Mesenchymal stem cell (in vitro differentiated cells and primary cell): ENCODE data around the gene MED7.
A peak's percentile ranks its signal among the peaks of the same experiment; 100 is the strongest.

Source experiments
- DNase-seq: peaks from one replicate; pipeline ENCODE4 v3.0.0-alpha.2; 2013
- H2AFZ ChIP-seq: one replicate; pipeline ENCODE4 v1.6.1; 2013; ENCODE audit warnings: low read depth, mild to moderate bottlenecking, control low read depth, inconsistent platforms, low read length, moderate library complexity
- H2AK5ac ChIP-seq: 2 replicates; pipeline ENCODE4 v1.6.1; 2013; ENCODE audit warnings: low read length, moderate library complexity, mild to moderate bottlenecking, inconsistent platforms; ENCODE audit not compliant: severe bottlenecking
- H2BK120ac ChIP-seq: one replicate; pipeline ENCODE4 v1.6.1; 2013; ENCODE audit warnings: low read depth, mild to moderate bottlenecking, inconsistent platforms, low read length, moderate library complexity
- H2BK12ac ChIP-seq, 2 experiments: one replicate each; pipeline ENCODE4 v1.6.1; 2013; ENCODE audit warnings: inconsistent platforms in 2 of 2, low read length in 2 of 2, mild to moderate bottlenecking in 2 of 2, moderate library complexity in 2 of 2, control low read depth in 1 of 2
- H2BK15ac ChIP-seq: one replicate; pipeline ENCODE4 v1.6.1; 2013; ENCODE audit warnings: mild to moderate bottlenecking, low read depth, inconsistent platforms; ENCODE audit not compliant: poor library complexity, severe bottlenecking
- H2BK5ac ChIP-seq: 2 replicates; pipeline ENCODE4 v1.6.1; 2013; ENCODE audit warnings: low read depth, mild to moderate bottlenecking, low read length, control low read depth, inconsistent platforms; ENCODE audit not compliant: poor library complexity, severe bottlenecking
- H3K14ac ChIP-seq, 2 experiments: one replicate each; pipeline ENCODE4 v1.6.1; 2013; ENCODE audit warnings: inconsistent platforms in 2 of 2, low read length in 2 of 2, control low read depth in 1 of 2, mild to moderate bottlenecking in 1 of 2, moderate library complexity in 1 of 2
- H3K18ac ChIP-seq, 2 experiments: one replicate each; pipeline ENCODE4 v1.6.1; 2013; ENCODE audit warnings: inconsistent platforms in 2 of 2, low read length in 2 of 2, control low read depth in 1 of 2, low read depth in 1 of 2, mild to moderate bottlenecking in 1 of 2
- H3K23ac ChIP-seq, 2 experiments: one replicate each; pipeline ENCODE4 v1.6.1; 2013; ENCODE audit warnings: inconsistent platforms in 2 of 2, low read length in 2 of 2, mild to moderate bottlenecking in 2 of 2, moderate library complexity in 2 of 2, control low read depth in 1 of 2
- H3K27ac ChIP-seq: 2 replicates; pipeline ENCODE4 v1.5.1; 2013; ENCODE audit warnings: mild to moderate bottlenecking, moderate library complexity, low read length, control low read depth, inconsistent platforms; ENCODE audit not compliant: poor library complexity, severe bottlenecking
- H3K27me3 ChIP-seq, 2 experiments: 2 replicates each; pipeline versions ENCODE4 v1.6.1 to v1.7.0; 2013; ENCODE audit warnings: low read length in 2 of 2, mild to moderate bottlenecking in 2 of 2, moderate library complexity in 2 of 2, control low read depth in 1 of 2, inconsistent platforms in 1 of 2; ENCODE audit not compliant: control insufficient read depth in 1 of 2, insufficient read depth in 1 of 2
- H3K36me3 ChIP-seq, 2 experiments: 2 replicates each; pipeline versions ENCODE4 v1.6.1 to v1.7.0; 2013; ENCODE audit warnings: low read length in 2 of 2, control low read depth in 1 of 2, inconsistent platforms in 1 of 2, low read depth in 1 of 2, mild to moderate bottlenecking in 1 of 2; ENCODE audit not compliant: insufficient read depth in 2 of 2, control insufficient read depth in 1 of 2
- H3K4ac ChIP-seq, 2 experiments: one replicate each; pipeline ENCODE4 v1.6.1; 2013; ENCODE audit warnings: inconsistent platforms in 2 of 2, low read length in 2 of 2, mild to moderate bottlenecking in 2 of 2, moderate library complexity in 2 of 2, control low read depth in 1 of 2, low read depth in 1 of 2
- H3K4me1 ChIP-seq: 2 replicates; pipeline ENCODE4 v1.6.1; 2013; ENCODE audit warnings: low read depth, low read length, control low read depth; ENCODE audit not compliant: control insufficient read depth, insufficient read depth
- H3K4me2 ChIP-seq: 2 replicates; pipeline ENCODE4 v1.6.1; 2013; ENCODE audit warnings: low read length, mild to moderate bottlenecking, inconsistent platforms; ENCODE audit not compliant: poor library complexity, severe bottlenecking
- H3K4me3 ChIP-seq, 2 experiments: 2 replicates each; pipeline versions ENCODE4 v1.5.1 to v1.7.0; 2013; ENCODE audit warnings: low read length in 2 of 2, mild to moderate bottlenecking in 2 of 2, control low read depth in 1 of 2, low read depth in 1 of 2; ENCODE audit not compliant: insufficient read depth in 1 of 2
- H3K79me1 ChIP-seq: replicated peaks from 2 replicates; pipeline ENCODE4 v1.6.1; 2013; ENCODE audit warnings: mild to moderate bottlenecking, control low read depth, low read length, inconsistent platforms; ENCODE audit not compliant: poor library complexity, severe bottlenecking
- H3K9ac ChIP-seq: 2 replicates; pipeline ENCODE4 v1.7.0; 2013; ENCODE audit warnings: mild to moderate bottlenecking, low read length, moderate library complexity
- H3K9me3 ChIP-seq: 2 replicates; pipeline ENCODE4 v1.7.0; 2013; ENCODE audit warnings: mild to moderate bottlenecking, low read length; ENCODE audit not compliant: control insufficient read depth
- H4K8ac ChIP-seq: one replicate; pipeline ENCODE4 v1.6.1; 2013; ENCODE audit warnings: inconsistent platforms, mild to moderate bottlenecking, low read length, moderate library complexity
- H4K91ac ChIP-seq: one replicate; pipeline ENCODE4 v1.6.1; 2013; ENCODE audit warnings: mild to moderate bottlenecking, low read length, inconsistent platforms
- WGBS: methylation state at CpG from one replicate; pipeline ENCODE4 v1.1.7; 2013; ENCODE audit warnings: mixed read lengths; 5-methylcytosine and 5-hydroxymethylcytosine counted together

Gene MED7

DNA sequence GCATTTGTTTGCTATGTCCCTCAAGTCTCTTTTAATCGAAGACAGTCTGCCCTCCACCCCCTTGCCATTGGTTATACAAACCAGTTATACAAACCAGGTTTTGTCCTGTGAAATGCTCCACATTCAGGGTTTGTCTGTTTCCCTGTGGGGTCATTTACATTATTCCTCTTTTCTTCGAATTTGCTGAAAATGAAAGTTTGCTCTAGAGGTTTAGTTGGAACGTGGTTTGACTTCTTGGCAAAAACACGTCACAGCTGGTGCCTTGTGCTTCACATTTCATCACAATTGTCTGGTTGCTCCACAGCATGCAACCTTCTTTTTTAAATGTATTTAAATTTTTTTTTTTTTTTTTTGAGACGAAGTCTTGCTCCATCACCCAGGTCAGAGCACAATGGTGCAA, 29.7 kb downstream of the MED7 start:
- Histone ChIP-seq H2BK120ac (no peak overlapping the region), H2AFZ (no peak overlapping the region), H3K27ac (no peak overlapping the region), H3K36me3 (no peaks in the 10 kb centered on the region), H3K27me3 (no peaks in the 10 kb centered on the region), H4K8ac (no peak overlapping the region), H2AK5ac (no peak overlapping the region), H4K91ac (no peak overlapping the region), H3K4ac (no peak overlapping the region), H3K23ac (no peak overlapping the region), H3K14ac (no peak overlapping the region), H2BK12ac (no peak overlapping the region), H2BK5ac (peak overlapping the region; percentile 8), H3K18ac (no peak overlapping the region), H3K4me2 (no peak overlapping the region), H3K4me1 (no peaks in the 10 kb centered on the region), H3K4me3 (no peak overlapping the region), H3K79me1 (no peaks in the 10 kb centered on the region), H3K9me3 (no peaks in the 10 kb centered on the region), H3K9ac (peak overlapping the region; percentile 40), H2BK15ac (no peak overlapping the region)
- DNase-seq, result no peak
- 89% methylated on average over 4 of the region's 5 CpGs for WGBS

GRCh38 chr5:157109744-157110143, 32.9 kb downstream of the MED7 start:
- no CpG with 5 or more reads among the region's 1 CpG for WGBS
- no peak overlapping the region for H3K4me3 ChIP-seq

GRCh38 chr5:157108976-157109375, 33.7 kb downstream of the MED7 start, which contains the start of gene HAVCR2:
HAVCR2 (minus strand) TSS chr5:157109044; CDS start chr5:157108983, 61 bp downstream.
- no peak within 1 kb of the TSS for H2BK15ac ChIP-seq
- no peak within 1 kb of the TSS for H2BK120ac ChIP-seq
- no peak within 1 kb of the TSS for H4K8ac ChIP-seq
- no peak within 1 kb of the TSS for H3K27ac ChIP-seq
- H2BK12ac ChIP-seq, result peak within 1 kb of the TSS in 1 of 2 experiments; percentile 38
- peaks cover 2% of the 10 kb centered on the region for H3K4me1 ChIP-seq
- WGBS, result 90% methylated on average over 4 of the region's 4 CpGs
- no peak within 1 kb of the TSS for H3K9ac ChIP-seq
- no peak within 1 kb of the TSS for H3K4me2 ChIP-seq
- no peak for DNase-seq
- H2AFZ ChIP-seq, result no peak within 1 kb of the TSS
- H2AK5ac ChIP-seq, result no peak within 1 kb of the TSS
- H3K27me3 ChIP-seq, result no peaks in the 10 kb centered on the region
- no peak within 1 kb of the TSS for H3K23ac ChIP-seq
- H2BK5ac ChIP-seq, result no peak within 1 kb of the TSS
- H3K18ac ChIP-seq, result peak within 1 kb of the TSS in 1 of 2 experiments; percentile 21
- no peaks in the 10 kb centered on the region for H3K79me1 ChIP-seq
- no peaks in the 10 kb centered on the region for H3K9me3 ChIP-seq
- H3K36me3 ChIP-seq, result no peaks in the 10 kb centered on the region
- no peak within 1 kb of the TSS for H3K4ac ChIP-seq
- H4K91ac ChIP-seq, result no peak within 1 kb of the TSS
- no peak within 1 kb of the TSS for H3K14ac ChIP-seq
- no peak within 1 kb of the TSS for H3K4me3 ChIP-seq

More at GRCh38 chr5:157109744-157110143, 32.9 kb downstream of the MED7 start:
- no peak overlapping the region for H3K27ac ChIP-seq
- no peak overlapping the region for H3K9ac ChIP-seq
- no peak overlapping the region for H2AFZ ChIP-seq
- no peak overlapping the region for H3K18ac ChIP-seq
- no peaks in the 10 kb centered on the region for H3K36me3 ChIP-seq
- no peak for DNase-seq
- no peak overlapping the region for H2AK5ac ChIP-seq
- H2BK15ac ChIP-seq, result no peak overlapping the region
- no peak overlapping the region for H3K14ac ChIP-seq
- no peak overlapping the region for H2BK120ac ChIP-seq
- H3K79me1 ChIP-seq, result no peaks in the 10 kb centered on the region
- no peaks in the 10 kb centered on the region for H3K27me3 ChIP-seq
- H3K9me3 ChIP-seq, result no peaks in the 10 kb centered on the region
- no peak overlapping the region for H3K4ac ChIP-seq
- H4K8ac ChIP-seq, result no peak overlapping the region
- H3K4me2 ChIP-seq, result no peak overlapping the region
- H2BK5ac ChIP-seq, result no peak overlapping the region
- H4K91ac ChIP-seq, result no peak overlapping the region
- no peak overlapping the region for H2BK12ac ChIP-seq
- H3K23ac ChIP-seq, result no peak overlapping the region
- H3K4me1 ChIP-seq, result peaks cover 2% of the 10 kb centered on the region

GRCh38 chr5:157107508-157107907, 35.2 kb downstream of the MED7 start:
- no peak overlapping the region for H3K18ac ChIP-seq
- H3K79me1 ChIP-seq, result no peaks in the 10 kb centered on the region
- H3K4ac ChIP-seq, result no peak overlapping the region
- H4K91ac ChIP-seq, result no peak overlapping the region
- no peaks in the 10 kb centered on the region for H3K9me3 ChIP-seq
- no peak overlapping the region for H2AK5ac ChIP-seq
- H3K23ac ChIP-seq, result no peak overlapping the region
- H3K4me1 ChIP-seq, result peaks cover 2% of the 10 kb centered on the region
- no peak overlapping the region for H3K4me3 ChIP-seq
- no peak overlapping the region for H2BK12ac ChIP-seq
- DNase-seq, result no peak
- H3K4me2 ChIP-seq, result no peak overlapping the region
- H2BK120ac ChIP-seq, result no peak overlapping the region
- H3K27ac ChIP-seq, result no peak overlapping the region
- no peak overlapping the region for H2BK15ac ChIP-seq
- H3K27me3 ChIP-seq, result no peaks in the 10 kb centered on the region
- WGBS, result 68% methylated on average over 3 of the region's 3 CpGs
- H2AFZ ChIP-seq, result no peak overlapping the region
- no peak overlapping the region for H3K14ac ChIP-seq
- H4K8ac ChIP-seq, result no peak overlapping the region
- no peaks in the 10 kb centered on the region for H3K36me3 ChIP-seq
- no peak overlapping the region for H3K9ac ChIP-seq
- H2BK5ac ChIP-seq, result no peak overlapping the region
